Left hindlimb (tissue), 1 donor: ENCODE results near the gene SOBP.

Experiments
- DNase-seq: peaks from one replicate; pipeline ENCODE4 v3.0.0-alpha.2; 2018

Gene SOBP

DNA sequence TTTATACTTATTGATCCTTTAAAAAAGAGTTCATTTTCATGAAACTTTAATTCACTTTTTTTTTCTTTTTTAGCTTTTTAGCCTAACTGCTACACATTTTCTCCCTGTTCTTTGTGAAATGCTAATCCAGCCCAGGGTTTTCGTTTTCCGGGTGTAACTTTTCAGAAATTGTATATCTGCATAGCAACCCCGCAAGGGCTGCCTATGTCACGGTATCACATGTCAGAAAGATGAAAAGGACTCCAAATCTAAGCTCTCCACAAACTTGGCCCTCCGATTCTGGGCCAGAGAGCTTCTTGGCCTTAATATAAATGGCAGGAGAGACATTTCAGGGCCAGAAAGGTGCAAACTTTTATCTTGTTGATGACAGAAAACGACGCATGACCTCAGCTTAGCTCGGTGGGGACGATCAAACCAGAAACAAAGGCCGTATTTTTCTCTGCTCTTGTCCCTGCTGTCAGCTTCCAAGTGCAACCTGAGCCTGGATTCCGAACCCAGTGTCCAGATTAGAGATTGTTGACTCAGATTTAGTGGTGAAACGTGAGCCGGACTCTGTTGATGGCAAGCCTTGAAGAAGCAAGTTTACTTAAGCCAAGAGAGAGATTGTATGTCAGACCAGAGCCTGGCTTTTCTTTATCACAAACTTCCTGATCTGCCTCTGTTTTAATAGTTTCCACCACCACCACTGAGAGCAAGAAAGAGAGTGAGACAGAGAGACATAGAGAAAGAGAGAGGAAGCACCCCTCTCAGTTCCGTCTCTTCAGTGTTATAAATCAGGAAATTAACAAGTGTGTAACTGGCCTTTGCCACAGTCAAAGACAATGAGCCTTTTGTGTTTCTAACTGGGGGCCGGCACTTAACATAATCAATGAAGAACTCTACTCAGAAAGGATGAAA, 176.4 kb downstream of the SOBP start:
- no peak for DNase-seq

DNA sequence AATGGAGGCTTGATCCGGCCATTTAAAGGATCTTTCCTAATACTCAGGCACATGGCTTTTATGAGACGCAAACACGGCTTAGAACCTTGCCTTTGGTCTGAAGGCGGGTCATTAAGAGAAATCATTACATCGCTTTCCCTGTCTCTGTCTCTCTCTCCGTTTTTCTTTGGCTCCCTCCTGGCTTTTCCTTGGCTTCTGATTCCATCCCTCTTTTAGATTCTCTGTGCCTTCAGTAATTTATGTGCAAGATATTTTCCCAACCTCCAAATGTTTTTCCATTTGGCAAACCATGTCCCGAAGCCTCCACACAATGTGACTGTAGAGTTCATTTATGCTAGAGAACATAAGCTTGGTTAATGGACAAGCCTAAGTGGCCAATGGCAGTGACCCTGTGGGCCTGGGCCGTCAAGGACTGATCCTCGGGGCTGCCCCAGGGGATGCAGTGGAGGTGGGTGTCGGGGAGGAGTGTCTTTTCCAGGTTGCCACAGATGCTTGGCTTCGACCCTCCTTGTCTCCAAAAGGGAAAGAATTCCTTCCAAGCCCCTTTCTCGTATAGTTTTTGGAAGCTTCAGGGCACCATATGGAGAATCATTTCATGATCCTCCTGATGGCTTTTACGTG, 177.2 kb downstream of the SOBP start:
- DNase-seq = peak; percentile 71

DNA sequence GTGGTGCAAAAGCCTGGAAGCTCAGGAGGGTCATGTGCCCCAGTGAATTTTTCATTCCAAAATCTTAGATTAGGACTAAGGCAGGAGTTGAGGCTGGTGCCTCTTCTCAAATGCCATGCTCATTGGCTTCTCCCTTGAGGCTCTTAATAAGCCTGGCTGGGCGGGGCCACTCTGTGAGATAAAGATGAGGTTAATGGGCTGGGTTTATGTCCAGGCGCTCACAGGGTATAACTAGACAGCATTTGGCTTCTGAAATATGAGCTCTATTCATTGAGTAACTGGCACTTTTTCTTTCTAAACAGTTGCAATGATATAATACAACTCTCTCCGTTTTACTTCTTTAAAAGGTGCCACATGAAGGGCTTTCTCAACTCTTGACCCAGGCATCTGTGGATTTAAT, 177.9 kb downstream of the SOBP start:
- DNase-seq = no peak

DNA sequence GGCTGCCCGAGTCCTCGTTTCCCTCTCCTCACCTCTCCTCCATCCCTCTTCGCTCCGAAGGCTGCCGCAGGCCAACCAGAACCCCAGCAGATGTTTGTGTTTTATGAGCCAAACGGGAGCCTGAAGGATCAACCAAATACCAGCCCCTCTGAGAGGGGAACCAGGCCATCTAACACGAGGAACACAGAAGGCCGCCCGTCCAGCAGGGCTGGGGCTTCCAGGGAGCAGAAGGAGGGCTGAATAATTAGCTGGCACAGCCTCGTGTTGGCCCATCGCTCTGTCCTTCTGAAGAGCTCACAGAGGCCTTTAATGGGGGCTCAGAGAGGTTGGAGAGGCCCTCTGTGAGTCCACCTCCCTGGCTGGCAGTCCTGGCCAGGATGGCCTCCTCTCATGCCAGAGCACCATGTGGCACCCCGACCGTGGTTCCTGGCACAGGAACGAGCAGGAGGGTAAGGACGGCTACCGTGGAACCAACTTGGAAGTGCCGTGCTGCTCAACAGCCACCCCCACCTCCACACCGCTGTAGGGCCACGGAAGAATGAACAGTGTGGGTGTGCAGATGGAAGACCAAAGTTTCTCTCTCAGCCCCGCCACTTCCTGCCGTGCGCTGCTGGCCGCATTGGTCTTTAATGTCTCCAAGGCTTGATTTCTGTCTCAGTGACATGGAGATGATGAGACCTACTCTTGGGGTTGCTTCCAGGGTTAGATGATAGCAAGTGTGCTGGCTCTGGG, 179.0 kb downstream of the SOBP start:
- no peak for DNase-seq

DNA sequence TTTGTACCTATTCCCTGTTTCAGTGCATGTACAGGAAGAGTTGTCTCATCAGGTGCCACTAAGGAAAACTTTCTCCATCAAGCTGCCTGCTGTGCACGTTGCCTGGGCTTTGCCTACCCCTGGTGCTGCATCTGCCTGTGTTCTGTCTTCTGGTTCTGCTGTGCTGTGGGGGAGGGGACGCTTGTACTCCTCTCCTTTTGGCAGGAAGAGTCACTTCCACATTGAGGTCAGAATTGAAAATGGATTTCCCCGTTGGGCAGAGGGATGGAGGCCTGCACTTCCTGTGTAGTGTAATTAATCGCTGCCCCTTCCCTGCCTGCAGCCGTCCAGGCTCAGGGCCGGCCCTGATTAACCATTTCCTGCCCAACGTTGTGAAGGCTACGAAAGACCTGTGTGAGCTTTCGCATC, 180.9 kb downstream of the SOBP start:
- peak; percentile 73 for DNase-seq

DNA sequence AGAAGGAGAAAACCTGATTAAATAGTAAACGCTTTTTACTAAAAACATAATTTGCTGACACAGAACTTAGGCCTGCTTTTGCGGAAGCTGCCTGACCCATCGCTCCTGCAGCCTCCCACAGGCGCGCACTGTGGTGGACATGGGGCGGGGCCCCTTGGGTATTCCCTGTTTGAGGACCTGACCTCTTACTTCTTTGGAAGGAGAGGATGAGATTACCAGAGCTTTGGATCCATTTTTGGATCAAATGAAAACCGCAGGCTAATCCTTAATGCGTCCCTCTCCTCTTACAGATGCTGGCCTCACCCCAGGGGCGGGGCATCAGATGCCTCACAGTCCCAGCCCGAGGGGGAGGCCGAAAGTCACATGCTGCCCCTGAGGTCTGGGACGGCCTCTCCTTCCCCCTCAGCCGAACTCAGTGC, 183.2 kb downstream of the SOBP start:
- no peak for DNase-seq

DNA sequence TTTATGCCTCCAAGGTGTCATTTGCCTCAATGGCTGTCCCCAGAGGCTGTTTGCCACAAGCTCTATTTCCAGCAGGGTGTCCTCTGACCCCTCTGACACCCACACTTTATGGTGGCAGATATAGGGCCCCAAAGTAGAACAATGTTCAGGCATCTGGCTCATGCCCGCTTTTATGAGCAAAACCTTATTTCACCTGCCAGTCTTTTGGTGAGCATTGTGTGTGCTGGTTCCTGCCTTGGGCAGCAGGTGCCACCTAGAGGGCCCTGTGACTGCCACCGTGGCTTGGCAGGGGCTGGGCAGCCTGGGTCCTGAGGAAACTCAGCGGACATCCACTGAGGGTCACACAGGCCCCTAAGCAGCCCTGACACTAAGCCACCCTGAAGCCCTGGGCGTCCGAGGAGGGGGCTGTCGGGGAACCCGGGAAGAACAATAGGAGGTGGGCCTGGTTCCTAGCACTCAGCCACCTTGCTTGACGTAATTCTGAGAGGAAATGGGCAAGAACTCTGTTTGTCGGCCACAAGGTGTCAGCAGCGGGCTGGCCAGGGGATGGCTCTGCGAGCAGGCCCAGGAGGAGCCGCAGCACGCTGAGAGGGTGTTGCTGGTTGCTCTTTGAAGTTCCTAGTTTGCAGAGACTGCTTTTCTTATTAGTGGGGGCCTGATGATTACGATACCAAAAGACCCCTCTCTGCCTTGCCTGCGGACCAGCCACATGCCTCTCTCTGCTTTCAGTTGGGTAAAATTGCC, 185.2 kb downstream of the SOBP start:
- DNase-seq = peak; percentile 90

DNA sequence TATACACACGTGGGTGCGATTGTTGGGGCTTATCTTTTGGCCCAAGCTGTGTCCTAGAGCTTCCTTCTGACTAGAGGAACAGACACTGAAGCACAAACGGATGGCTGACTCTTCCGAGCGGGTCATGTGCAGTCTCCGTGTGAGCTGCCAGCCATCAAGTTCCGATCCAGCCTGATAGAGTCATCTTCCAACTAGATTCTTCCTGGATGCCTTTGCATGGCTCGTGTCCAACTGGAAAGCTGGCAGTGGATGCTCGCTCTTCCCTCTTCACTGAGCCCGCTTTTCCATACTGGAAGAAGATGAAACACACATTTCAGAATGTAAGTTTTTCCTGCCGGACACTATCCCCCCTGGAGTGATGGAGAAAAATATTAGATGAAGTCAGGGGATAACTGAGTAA, 186.1 kb downstream of the SOBP start:
- DNase-seq = no peak

DNA sequence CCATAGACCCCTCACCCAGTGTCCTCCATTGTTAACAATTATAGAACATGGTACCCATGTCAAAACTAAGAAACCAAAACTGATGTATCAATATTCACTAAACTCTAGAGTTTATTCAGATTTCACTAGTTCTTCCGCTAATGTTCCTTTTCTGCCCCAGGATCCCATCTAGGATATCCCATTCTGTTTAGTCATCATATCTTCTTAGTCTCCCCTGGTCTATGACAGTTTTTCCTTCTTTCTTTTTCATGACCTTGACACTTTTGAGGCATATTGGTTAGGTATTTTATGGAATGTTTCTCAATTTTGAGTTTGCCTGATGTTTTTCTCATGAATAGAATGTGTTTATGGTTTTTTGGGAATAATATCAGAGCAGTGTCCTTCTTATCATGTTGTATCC, 187.5 kb downstream of the SOBP start:
- DNase-seq = no peak

DNA sequence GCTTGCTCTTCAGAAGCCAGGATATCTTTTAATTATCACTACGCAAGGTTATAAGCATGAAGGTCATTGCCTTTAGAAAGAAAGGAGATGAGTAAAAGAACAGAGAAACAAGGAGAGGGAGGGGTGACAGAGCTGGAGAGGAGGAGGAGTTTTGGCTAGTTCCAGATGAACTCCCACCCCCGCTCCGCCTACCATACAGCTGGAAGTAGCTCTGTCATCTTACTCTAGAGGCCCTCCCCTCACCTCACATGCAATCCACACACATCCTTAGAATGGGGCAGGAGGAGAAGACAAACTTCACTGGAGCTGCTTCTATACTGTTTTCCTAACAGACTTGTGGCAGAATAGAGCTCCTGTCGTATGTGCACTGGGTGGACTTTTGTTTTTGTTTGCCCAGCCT, 189.5 kb downstream of the SOBP start:
- DNase-seq = peak; percentile 66

DNA sequence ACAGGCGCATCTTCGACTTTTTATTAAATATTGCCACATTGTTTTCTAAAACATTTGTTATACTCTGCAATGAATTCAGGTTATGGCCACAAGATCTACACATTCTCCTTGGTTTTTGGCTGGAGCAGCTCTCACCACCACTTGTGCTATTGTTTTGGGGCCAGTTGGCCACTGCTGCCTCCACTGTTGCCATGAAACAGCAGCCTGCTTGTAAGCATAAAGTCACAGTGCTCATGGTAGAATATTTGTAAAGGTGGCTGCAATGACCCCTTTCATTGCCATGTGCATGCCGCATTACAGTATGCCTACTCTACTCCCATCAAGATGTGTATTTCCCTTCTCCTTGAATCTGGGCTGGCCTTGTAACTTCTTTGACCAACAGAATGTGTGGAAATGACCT, 192.8 kb downstream of the SOBP start:
- no peak for DNase-seq

DNA sequence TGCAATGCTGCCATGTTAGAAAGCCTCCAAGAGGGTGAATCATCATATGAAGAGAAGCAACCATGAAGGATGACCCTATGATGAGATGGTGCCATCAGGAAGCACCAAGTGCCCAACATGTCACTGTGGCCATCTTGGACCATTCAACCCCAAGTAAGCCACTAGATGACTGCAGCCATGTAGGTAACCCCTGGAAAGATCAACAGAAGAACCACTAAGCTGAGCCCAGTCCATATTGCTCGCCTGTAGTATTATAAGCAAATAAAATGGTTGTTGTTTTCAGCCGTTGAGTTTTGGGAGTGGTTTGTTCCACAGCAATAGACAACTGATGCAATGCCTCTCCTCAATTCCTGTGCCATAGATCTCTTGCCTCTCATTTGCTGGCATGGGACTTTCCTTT, 193.3 kb downstream of the SOBP start:
- no peak for DNase-seq

DNA sequence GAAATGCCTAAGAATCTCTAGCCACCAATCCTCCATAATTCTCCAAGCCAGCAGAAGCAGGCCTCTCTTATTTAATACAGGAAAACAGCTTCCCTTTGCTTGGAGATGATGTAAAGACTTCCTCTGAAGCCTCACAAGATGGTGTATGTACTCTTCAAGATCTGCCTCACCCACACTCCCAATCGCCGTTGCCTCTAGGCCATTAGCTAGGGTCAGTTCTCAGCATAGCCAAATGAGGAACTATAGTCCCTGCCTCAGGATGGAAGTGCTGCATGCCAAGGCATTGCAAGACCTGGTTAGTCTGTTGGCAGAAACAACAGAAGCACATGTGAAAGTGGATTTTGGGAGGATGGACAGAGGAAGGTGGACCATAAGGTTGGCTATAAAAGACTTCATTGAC, 195.1 kb downstream of the SOBP start:
- DNase-seq = no peak

DNA sequence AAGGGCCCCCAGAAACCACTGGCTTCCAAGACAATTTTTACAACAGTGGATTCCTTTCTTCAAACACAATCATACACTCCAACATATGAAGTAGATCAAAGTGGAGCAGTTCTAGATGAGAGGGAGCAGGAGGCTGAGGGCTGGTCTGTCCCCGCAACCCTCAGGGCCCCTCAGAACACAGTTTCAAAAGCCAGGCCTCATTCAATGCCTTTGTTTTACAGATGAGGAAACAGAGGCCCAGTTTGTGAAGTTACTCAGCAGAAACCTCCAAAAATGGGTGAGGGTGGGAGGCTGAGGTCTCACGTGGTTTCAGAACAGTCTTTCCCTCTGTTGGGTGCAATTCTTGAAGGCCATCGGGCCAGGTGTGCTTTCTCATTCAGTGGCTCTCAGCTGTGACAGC, 199.3 kb downstream of the SOBP start:
- no peak for DNase-seq

DNA sequence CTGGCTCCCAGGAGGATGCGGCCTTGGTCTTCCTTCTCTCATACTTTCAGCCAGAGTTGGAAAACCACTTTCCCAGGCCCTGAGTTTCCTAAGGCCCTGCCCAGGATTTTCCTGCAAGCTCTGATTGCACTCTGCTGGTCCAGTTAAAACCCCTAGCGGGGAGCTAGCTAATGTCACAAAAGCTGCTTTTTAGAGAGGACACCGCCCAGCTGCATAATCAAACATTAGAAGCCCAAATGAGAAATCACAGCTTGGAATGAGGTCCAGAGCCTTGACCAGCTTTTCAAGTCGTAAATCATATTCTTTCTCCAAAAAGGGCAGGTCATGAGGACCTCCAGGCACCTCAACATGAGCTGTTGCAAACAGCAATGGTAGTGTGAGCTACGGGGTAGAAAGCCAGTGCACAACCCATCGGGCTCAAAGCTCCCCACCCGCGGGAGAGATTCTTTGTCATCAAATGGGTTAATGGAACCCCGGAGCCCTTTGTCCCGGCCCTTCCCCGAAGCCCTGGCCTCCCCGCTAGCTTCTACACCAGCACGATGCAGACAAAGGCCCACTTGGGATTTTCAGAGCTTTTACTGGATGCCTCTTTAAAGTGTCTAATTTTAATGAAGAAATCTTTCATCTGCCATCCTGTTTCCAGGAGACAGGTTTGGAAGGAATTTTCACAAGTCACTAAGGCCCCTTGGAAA, 200.2 kb downstream of the SOBP start:
- peak; percentile 59 for DNase-seq

DNA sequence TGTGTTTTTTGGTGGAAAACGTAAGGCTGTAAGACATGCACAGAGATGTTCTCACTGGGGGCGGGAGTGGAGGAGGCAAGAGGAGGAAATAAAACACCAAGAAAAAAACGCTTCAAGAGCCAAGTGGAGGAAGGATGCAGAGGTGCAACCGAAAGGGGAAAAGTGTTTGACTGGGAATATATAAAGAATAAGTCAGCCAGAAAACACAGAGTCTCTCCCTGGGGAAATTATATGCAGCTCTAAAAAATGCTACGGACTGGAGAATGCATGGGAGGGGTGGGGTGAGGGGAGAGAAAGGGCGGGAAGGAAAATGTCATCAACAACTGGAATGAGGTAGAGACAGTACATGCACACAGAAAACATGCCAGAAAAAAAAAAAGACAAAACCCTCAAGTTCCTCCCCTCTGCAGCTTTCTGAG, 200.7 kb downstream of the SOBP start:
- DNase-seq = peak; percentile 81

DNA sequence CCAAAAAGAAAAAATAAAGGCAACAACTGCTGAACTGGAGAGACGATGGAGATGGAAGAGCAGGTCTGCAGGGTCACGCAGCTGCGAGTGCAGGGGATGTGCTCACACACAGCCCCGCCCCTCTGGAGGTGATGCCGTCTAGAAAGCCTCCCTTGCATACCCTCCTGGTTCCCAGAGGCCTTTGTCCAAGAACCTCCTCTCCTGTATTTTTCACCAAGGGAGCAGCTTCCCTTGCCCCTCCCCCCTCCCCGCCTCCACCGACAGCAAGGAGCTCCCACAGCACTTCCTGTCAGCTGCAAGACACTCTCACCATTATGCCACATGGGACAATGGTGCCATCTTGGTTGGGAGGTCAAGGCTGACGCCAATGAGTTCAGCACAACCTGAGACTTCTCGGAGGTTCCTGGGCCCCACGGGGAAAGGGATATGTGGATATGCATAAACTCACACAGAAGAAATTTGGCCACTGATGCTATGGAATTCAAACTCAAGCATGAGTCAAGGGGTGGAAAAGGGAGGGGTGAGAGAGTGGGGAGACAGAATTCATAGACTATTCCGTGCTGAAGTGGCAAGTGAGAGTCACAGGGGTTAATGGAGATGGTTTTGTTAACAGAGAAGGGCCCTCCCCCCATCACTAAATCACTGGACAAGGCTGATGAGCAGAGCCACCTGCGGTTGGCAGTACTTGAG, 201.3 kb downstream of the SOBP start:
- peak; percentile 77 for DNase-seq

DNA sequence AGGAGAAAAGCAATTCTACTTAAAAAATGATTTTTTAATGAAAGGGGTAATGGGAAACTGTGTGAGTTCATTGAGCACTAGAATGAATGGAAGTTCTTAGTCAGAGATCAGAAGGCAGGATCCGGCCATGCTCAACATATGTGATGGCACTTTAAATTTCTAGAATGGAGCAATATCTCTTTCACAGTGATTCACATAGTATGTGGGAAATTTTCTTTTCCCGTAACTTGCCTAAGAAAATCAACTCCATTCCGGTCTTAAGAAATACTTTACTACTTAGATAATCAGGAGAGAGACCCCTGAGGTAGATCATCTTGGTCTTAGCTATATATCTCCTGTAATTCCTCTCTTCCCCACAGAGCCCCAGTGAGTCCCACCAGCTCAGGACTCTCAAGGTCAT, 202.4 kb downstream of the SOBP start:
- DNase-seq = no peak

DNA sequence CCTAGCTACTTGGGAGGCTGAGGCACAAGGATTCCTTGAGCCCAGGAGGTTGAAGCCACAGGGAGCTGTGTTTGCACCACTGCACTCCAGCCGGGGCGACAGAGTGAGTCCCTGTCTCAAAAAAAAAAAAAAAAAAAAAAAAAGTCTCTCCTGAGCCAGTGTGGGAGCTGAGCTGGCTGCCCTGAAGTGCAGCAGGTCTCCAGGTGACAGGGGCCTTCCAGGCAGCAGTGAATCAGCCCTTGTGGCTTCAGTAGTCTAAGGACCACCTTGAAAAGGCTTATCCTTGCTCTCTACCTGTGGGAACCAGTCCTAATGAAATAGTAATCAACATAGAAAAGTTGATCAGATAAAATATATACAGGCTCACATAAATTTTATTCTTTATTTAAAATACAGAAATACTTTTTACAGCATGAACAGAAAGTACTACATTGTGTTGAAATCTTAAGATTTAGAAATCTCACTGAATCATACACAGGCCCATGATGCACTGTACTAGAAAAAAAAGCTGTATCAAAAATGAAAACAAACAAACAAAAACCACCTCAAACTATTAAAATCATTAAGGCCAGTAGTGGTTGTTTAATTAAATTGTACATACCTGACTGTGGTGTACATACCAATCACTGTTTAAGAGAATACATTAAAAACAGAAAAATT, 205.3 kb downstream of the SOBP start:
- DNase-seq = no peak

DNA sequence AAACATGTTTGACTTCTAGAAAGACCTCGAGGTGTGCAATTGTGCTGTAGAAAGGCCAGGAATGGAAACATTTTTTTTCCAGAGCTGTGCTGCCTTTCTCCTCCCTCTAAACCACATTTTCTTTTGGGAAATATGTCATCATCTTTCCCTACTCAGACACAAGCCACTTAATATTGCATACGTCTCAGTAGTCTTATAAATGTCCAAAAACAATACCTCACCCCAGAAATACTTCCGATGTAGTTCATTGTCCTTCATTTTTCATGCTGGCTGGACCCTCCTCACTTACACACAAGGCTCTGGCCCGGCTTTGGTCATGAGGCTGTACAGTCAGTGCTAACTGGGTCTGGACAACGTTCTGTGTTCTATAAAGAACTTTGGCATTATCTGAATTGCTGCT, 207.8 kb downstream of the SOBP start:
- no peak for DNase-seq

DNA sequence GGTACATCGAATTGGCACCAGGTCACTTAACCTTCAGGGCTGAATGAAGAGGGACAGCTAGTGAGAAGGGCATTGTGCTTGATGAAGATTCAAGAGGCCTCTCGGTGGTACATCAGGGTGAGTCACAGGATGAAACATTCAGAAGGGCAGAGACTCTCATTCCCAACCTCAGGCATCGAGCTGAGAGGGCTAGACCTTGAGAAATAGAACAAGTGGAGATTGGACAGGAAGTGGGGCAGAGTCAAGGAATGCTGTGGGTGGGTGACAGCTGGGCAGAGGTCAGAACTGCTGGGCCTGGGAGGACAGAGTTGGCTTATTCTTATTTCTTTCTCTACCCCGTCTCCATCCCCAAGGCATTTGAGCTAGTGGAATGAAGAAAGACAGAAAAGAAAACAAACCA, 208.2 kb downstream of the SOBP start:
- no peak for DNase-seq
